HG02970 (cell line): ENCODE data around the gene PLCE1.
"Not testable (repeated sequence)": the region's sequence is repeated elsewhere in the genome, so short reads cannot be mapped to it uniquely, and the experiment has no call there.

Experiments
- ATAC-seq: cut with Tn5 transposase; IDR thresholded peaks from one replicate; pipeline ENCODE4 v1.9.1; 2021; ENCODE audit warnings: mild to moderate bottlenecking, moderate library complexity, moderate number of reproducible peaks; ENCODE audit not compliant: unreplicated experiment, low FRiP score

The PLCE1 gene

GRCh38 chr10:93993782-93994437 is at the start of gene PLCE1:
TSS of gene PLCE1 (plus strand) at chr10:93993931. CDS start at chr10:94031047, 37,116 bp downstream.
- ATAC-seq, result no peak

DNA sequence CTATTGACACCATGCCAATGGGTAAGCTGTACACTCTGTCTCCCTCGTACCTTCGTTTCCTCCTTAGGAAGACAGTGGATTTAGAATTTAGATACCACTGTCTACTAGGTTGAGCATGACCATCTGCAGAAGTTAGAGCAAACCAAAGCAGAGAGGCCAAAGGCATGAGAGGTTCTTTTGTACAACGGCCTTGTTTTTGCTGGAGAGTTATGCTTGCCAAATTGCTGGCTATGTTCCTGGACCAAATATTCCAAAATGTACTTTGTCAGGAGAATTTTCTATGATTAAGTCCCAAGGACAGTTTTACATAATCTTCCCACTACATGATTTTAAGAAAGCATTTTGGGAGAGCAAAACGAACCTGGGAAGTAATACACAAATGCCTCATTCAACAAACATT is 47.9 kb upstream of the PLCE1 start:
- no peak for ATAC-seq

- ATAC-seq, result no peak
These were observed 46.7 kb upstream of the PLCE1 start for GRCh38 chr10:93947055-93947454.

DNA sequence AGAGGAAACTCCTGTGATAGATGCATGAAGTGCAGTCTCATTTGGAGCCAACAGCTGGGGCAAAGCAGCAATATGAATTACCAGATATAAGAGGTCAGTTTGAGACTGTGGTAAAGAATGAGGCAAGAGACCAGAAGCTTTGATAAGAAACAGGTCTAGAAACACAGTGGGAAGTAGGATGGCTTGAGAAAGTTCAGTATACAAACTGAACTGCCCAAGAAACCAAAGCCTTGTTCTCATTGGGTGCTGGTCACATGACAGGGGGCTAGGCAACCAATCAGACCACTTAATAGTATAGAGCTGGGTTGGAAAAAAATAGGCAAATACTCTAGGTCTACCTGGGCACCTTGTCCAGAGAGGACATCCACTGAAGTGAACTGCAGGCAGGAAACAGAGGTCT is 46.2 kb upstream of the PLCE1 start:
- ATAC-seq, result no peak

- ATAC-seq, result no peak
These were observed 41.8 kb upstream of the PLCE1 start for GRCh38 chr10:93951905-93952304.

- no peak for ATAC-seq
These were observed 39.4 kb upstream of the PLCE1 start for GRCh38 chr10:93954299-93954698.

DNA sequence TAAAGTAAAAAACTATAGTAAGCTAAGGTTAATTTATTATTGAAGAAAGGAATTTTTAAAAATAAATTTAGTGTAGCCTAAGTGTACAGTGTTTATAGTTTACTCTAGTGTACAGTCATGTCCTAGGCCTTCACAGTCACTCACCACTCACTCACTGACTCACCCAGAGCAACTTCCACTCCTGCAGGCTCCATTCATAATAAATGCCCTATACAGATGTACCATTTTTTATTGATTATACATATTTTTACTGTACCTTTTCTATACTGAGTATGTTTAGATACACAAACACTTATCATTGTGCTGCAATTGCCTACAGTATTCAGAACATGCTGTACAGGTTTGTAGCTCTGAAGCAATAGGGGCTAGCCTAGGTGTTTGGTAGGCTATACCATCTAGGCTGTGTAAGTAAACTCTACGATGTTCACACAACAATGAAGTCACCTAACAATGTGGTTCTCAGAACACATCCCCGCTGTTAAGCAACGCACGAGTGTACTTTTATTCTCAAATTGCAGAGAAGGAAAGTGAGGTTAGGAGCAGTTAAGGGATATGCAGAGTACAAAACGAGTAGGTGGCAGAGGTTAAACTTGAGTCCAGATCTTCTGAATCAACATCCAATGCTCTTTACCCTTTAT is 38.9 kb upstream of the PLCE1 start:
- no peak for ATAC-seq

- no peak for ATAC-seq
These were observed 34.9 kb upstream of the PLCE1 start for GRCh38 chr10:93958834-93959233.

DNA sequence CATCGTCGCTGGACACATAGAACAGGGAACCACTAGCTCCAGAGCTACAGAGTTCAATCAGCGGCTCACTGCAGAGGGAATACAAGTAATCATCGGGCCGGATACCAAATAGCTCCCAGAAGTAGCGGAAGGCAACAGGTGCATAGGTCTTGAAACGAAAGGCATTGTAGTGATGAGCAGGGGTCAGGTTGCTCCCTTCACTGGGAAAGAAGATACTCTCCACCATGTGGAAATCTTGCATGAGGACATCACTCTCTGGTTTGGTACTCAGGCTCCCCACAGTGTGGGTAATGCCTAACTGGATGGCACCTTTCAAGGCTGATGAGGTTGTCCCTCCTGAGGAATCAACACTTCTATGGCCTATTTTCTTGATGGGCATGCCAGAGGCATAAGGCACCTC is 32.7 kb upstream of the PLCE1 start:
- not testable (repeated sequence) for ATAC-seq

- no peak for ATAC-seq
These were observed 30.8 kb upstream of the PLCE1 start for GRCh38 chr10:93962973-93963372.

- no peak for ATAC-seq
These were observed 30.3 kb upstream of the PLCE1 start for GRCh38 chr10:93963434-93963833.

DNA sequence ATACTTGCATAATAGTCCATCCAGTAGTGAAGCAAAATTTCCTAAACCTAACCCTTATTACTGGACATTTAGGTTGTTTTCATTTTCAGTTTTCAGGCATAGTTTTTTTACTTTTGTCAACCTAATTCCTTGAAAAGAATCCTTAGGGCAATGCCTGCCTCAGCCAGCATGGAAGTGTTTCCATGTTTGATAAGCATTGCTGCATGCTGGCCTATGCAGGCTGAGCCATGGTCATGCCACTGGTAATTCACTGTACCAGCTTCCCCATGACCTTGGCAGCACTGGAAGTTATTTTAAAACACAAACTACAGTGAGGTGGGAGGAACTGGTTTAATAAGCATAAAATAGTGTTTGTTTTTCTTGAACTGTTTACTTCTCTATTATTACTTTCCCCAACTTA is 27.8 kb upstream of the PLCE1 start:
- ATAC-seq, result no peak

GRCh38 chr10:93967756-93968155 is 26.0 kb upstream of the PLCE1 start:
- no peak for ATAC-seq

DNA sequence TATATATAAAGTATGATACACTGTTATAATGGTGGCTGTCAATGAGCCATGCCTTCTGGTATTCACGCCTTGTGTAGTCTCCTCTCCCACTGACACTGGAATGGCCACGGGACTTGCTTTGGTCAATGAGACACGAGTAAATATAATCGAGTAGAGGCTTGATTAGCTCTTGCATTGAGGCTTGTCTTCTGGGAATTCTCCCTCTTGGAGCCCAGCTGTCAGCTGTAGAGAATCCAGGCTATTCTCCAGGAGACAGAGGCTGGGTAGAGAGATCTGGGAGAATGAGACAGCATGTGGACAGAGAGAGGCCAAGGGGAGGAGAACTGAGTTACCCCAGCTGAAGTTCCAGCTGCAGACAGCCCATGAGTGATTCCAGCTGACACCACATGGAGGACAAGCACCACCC is 25.2 kb upstream of the PLCE1 start:
- no peak for ATAC-seq

- ATAC-seq, result not testable (repeated sequence)
These were observed 23.2 kb upstream of the PLCE1 start for GRCh38 chr10:93970433-93971010.

DNA sequence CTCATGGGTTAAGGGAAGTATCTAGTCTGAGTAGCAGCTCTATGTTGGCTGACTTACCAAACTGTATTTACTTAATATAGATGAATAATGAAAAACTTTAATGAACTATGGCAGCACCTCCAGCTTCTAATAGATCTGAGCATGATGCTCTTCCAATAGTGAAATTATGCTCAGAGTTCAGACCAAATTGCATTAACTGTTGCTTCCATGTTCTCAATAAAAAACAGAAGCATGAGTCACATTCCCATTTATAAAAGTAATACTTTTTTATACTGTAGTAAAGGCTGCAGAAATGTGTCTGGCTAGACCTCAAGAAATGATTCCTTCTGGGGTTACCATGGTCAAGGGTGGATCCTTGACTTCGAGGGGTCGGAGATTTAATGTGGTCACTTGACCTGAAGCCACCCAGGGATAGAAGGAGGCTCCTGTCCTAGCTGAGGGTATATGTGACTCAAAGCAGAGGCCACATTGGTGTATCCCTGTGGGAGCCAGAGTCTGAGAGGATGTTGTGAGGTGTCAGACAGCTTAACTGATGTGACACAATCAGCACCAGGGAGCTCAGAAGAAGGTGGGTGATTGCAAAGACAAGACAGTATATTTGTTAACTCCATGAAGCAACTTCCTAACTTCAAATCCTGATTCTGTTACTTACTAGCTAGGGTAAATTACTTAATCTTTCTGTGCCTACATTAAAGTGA is 19.8 kb upstream of the PLCE1 start:
- no peak for ATAC-seq

DNA sequence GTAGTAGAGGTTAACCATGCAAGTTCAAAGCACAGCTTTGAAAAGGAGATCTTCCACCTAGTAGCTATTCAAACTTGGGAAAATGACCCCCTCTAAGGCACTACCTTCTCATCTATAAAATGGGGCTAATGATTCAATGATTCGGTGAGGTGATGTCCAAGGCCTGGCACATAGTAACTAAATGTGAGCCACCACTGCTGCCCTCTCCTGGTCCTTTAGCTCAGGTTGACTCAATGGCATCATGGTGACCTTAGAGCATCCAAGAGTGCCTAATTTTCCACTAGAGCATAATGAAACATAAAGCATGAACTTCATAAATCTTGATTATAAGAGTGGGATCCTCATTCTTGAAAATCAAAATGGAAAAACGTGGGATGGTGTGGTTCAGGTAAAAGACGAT is 16.3 kb upstream of the PLCE1 start:
- no peak for ATAC-seq

- ATAC-seq, result no peak
These were observed 13.2 kb upstream of the PLCE1 start for GRCh38 chr10:93980486-93980885.

DNA sequence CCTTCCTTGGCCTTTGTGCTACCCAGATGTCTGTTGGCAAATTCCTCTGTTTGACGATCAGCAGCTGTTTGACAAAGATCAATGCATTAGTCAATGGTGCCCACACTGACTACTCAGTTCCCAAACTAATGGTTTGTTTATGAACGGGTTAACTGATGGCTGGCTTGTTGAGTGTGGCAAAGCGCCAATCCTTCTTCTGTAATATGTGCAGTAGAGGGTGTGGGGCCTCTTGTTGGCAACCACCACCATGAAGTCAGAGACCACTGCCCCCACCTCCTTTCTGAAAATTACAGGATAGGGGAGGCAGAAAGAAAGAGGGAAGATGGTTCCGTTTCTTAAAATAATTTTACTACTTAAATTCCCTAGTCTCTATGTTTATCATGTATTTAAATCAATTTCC is 2.6 kb upstream of the PLCE1 start:
- no peak for ATAC-seq

DNA sequence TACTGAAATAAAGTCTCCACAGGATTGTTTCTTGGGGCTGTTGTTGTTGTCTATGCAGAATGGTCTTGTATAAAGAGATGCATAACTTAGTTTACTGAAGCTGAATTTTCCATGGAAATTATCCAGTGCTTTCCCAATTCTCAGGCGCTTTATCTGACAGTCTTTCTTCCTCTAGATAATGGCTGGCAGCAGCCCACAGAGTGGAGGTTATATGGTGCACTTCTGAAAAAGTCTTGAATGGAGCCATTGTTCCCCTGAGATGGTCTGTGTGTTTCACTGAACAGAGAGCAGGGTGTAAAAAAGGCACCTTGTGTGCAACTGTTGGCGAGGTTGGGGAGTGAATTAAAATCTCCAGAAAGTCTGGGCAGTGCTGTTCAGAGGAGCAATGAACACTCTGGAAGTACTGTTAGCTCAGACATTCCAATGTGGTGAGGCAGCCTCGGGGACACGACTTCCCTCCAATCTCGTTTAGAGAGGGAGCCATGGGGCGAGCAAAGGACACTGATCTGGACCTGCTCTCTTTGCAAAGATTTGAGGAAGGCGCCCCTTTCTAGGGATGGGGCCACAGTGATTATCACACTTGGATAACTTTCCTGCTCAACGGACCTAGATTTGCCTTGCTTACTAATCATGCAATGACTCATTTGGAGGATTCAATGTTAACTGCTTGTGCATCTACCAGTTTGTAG is 2.0 kb upstream of the PLCE1 start:
- ATAC-seq, result no peak
